Caco-2 (cell line): ENCODE measurements around the gene CAB39L. TPM values are rescaled to one million over a fixed set of nuclear protein-coding genes. Genes with fewer than 3 reads are reported as not detected.

Experiments used
- BruUV-seq: library from RNA; stranded (reverse); fragments of 400-500 nt; replicated peaks from 2 replicates; lab custom pipeline; 2021; lab: Mats Ljungman, UMichigan
- CTCF ChIA-PET: fragments of 300-600 bp; sonication (Branson Sonifier 250); formaldehyde crosslinking; loops from one replicate; lab custom pipeline; 2022; ENCODE audit warnings: antibody characterized with exemption; lab: Charles Lee
- POLR2A ChIA-PET: fragments of 300-600 bp; sonication (Branson Sonifier 250); formaldehyde crosslinking; loops from one replicate; lab custom pipeline; 2022; ENCODE audit warnings: antibody characterized with exemption; lab: Charles Lee
- DNase-seq, 2 experiments: peaks; one replicate each; pipeline versions ENCODE4 v3.0.0 to v3.0.0-alpha.2; 2020 to 2022
- H3K27me3 ChIP-seq: replicated peaks from 2 replicates; pipeline ENCODE4 v1.6.0; 2011; ENCODE audit warnings: low read length; ENCODE audit not compliant: control insufficient read depth, insufficient read depth
- H3K36me3 ChIP-seq: 2 replicates; pipeline ENCODE4 v1.5.1; 2011; ENCODE audit warnings: low read length; ENCODE audit not compliant: control insufficient read depth, insufficient read depth
- H3K4me1 ChIP-seq: fragments of 250-450 bp; sonication (Bioruptor Pico); 2 replicates; pipeline ENCODE4 v1.5.1; 2020; ENCODE audit warnings: mild to moderate bottlenecking
- H3K4me3 ChIP-seq: 2 replicates; pipeline ENCODE4 v1.5.1; 2011; ENCODE audit warnings: low read depth, mild to moderate bottlenecking, control low read depth, low read length
- H3K9me3 ChIP-seq: fragments of 250-450 bp; sonication (Bioruptor Pico); 2 replicates; pipeline ENCODE4 v1.5.1; 2020; ENCODE audit warnings: mild to moderate bottlenecking, moderate library complexity
- H3K27ac Mint-ChIP-seq: one replicate; pipeline ENCODE4 v1.8.0; 2022; ENCODE audit warnings: mixed read lengths; ENCODE audit not compliant: unreplicated experiment
- H3K27me3 Mint-ChIP-seq: one replicate; pipeline ENCODE4 v1.8.0; 2022; ENCODE audit warnings: mixed read lengths; ENCODE audit not compliant: insufficient read depth, unreplicated experiment
- H3K36me3 Mint-ChIP-seq: one replicate; pipeline ENCODE4 v1.8.0; 2022; ENCODE audit warnings: mild to moderate bottlenecking, mixed read lengths; ENCODE audit not compliant: insufficient read depth, unreplicated experiment
- H3K4me1 Mint-ChIP-seq: one replicate; pipeline ENCODE4 v1.8.0; 2022; ENCODE audit warnings: low read depth, mixed read lengths; ENCODE audit not compliant: unreplicated experiment
- H3K4me3 Mint-ChIP-seq: one replicate; pipeline ENCODE4 v1.8.0; 2022; ENCODE audit warnings: mild to moderate bottlenecking, moderate library complexity, mixed read lengths; ENCODE audit not compliant: unreplicated experiment
- H3K9me3 Mint-ChIP-seq: one replicate; pipeline ENCODE4 v1.8.0; 2022; ENCODE audit warnings: mixed read lengths; ENCODE audit not compliant: unreplicated experiment
- intact Hi-C: fragments of 100-400 bp; cut with micrococcal nuclease; formaldehyde crosslinking; loops from one replicate; pipeline ENCODE4 v1.10.0; 2022; ENCODE audit not compliant: unreplicated experiment
- total RNA-seq: library from RNA; stranded (reverse); gene quantifications from 2 replicates; pipeline ENCODE4 v1.2.3, GENCODE V29; 2022
- TF ChIP-seq, protein P1 (sequence below), 2 experiments: fragments of 200-600 bp in 1 of 2; IDR thresholded peaks; 1 replicate in 1 of 2; 2 replicates in 1 of 2; pipeline versions ENCODE4 v1.5.1 to v1.8.0; 2011 to 2022; ENCODE audit warnings: antibody characterized with exemption in 1 of 2, control low read depth in 1 of 2, inconsistent platforms in 1 of 2, low read depth in 1 of 2, low read length in 1 of 2, mild to moderate bottlenecking in 1 of 2, moderate library complexity in 1 of 2; ENCODE audit not compliant: insufficient read depth in 1 of 2, severe bottlenecking in 1 of 2, unreplicated experiment in 1 of 2

The CAB39L gene
- total RNA-seq, 1 experiment from 2014 or later: 40.6 TPM

DNA sequence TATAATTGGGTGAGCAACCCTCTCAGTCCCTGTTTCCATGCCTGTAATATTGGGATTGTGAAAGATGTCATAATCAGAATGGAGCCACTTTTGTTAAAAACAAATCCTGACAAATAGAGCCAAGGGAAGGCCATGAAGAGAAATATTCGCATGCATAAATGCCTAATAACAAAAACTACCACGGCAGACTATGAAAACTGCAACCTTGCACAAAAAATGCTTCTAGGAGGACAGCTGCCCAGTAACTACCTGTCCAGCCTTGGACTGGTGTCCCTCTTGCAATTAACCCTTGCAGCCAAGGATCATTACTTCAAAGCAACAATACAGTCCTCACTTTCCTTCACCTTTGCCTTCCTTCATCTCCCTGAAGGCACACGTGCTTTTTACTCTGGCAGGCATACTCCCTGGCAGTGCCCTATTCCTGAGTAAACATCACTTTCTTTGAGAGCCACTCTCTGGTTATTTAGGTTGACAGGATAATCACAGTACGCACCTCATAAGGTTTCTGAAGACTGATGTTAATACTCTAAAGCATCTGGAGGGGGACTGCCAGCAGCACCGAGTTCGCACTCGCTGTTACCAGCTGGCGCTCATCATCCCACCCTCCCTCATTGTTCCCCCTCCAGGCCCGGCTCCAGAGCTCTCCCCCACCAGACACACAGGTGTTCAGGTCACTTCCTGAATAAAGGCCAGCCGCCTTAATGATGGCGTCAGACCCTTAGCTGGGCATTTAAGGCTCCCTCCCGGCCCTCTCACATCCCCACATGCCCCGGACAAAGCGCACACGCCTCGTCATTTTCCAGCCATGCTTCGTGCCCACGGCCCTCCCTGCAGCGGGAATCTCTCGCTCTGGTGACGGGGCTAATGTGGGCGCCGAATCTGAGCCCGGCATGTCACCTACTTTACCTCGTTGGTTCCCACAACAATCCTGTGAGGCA lies 138.8 kb downstream of the CAB39L start:
- Histone ChIP-seq H3K4me3 (no peak overlapping the region), H3K27me3 (no peaks in the 10 kb centered on the region), H3K4me1 (peaks cover 43% of the 10 kb centered on the region), H3K36me3 (peaks cover 1% of the 10 kb centered on the region), H3K9me3 (no peaks in the 10 kb centered on the region)
- DNase-seq: no peak
- Mint-ChIP-seq H3K4me1 (peaks cover 48% of the 10 kb centered on the region), H3K4me3 (no peak overlapping the region), H3K36me3 (peaks cover 35% of the 10 kb centered on the region), H3K9me3 (no peaks in the 10 kb centered on the region), H3K27me3 (no peaks in the 10 kb centered on the region), H3K27ac (no peak overlapping the region)
- BruUV-seq: no TSS peak
- CTCF ChIA-PET: no interaction called here
- POLR2A ChIA-PET: no interaction called here
- intact Hi-C loops: loop anchor here (5.0 to 10.0 kb wide), 2 partner anchors 117 to 540 kb away; no protein-coding TSS in a partner anchor
- TF ChIP-seq, protein P1, sequence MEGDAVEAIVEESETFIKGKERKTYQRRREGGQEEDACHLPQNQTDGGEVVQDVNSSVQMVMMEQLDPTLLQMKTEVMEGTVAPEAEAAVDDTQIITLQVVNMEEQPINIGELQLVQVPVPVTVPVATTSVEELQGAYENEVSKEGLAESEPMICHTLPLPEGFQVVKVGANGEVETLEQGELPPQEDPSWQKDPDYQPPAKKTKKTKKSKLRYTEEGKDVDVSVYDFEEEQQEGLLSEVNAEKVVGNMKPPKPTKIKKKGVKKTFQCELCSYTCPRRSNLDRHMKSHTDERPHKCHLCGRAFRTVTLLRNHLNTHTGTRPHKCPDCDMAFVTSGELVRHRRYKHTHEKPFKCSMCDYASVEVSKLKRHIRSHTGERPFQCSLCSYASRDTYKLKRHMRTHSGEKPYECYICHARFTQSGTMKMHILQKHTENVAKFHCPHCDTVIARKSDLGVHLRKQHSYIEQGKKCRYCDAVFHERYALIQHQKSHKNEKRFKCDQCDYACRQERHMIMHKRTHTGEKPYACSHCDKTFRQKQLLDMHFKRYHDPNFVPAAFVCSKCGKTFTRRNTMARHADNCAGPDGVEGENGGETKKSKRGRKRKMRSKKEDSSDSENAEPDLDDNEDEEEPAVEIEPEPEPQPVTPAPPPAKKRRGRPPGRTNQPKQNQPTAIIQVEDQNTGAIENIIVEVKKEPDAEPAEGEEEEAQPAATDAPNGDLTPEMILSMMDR (IDR thresholded peaks at IDR 0.05; ENCODE audit: insufficient read depth in 1 of 2, low read depth in 1 of 2, low read length in 1 of 2, severe bottlenecking in 1 of 2, unreplicated experiment in 1 of 2): no peak

DNA sequence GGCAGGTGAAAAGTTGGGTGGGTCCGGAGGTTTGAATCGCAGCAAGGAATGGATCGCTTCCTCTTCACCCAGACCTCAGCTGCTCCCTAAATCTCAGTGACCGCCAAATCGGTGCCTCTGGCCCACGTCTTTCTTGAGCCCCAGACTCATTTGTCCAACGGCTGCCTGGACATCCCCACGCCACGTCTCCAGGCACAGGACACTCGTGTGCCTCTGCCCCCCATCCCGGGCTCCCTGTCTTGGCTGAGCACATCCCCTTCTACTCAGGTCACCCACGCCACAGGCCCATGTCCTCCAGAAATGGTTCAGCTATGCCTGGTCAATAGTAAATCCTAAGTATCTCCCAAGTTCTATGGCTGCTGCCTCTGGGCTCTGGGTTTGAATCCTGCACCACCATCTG lies 139.5 kb downstream of the CAB39L start:
- H3K9me3 ChIP-seq: no peaks in the 10 kb centered on the region
- H3K4me1 ChIP-seq: peaks cover 43% of the 10 kb centered on the region
- H3K36me3 ChIP-seq: peaks cover 1% of the 10 kb centered on the region
- intact Hi-C loops: loop anchor here (5.0 to 10.0 kb wide), 2 partner anchors 118 to 540 kb away; no protein-coding TSS in a partner anchor
- Mint-ChIP-seq H3K4me3 (no peak overlapping the region), H3K4me1 (peaks cover 48% of the 10 kb centered on the region), H3K36me3 (peaks cover 28% of the 10 kb centered on the region), H3K27me3 (no peaks in the 10 kb centered on the region), H3K9me3 (no peaks in the 10 kb centered on the region), H3K27ac (no peak overlapping the region)
- TF ChIP-seq, protein P1 (IDR thresholded peaks at IDR 0.05; ENCODE audit: insufficient read depth in 1 of 2, low read depth in 1 of 2, low read length in 1 of 2, severe bottlenecking in 1 of 2, unreplicated experiment in 1 of 2): no peak
- no peak for DNase-seq
- no peak overlapping the region for H3K4me3 ChIP-seq
- no TSS peak for BruUV-seq
- H3K27me3 ChIP-seq: no peaks in the 10 kb centered on the region
- ChIA-PET CTCF (no interaction called here), POLR2A (no interaction called here)

DNA sequence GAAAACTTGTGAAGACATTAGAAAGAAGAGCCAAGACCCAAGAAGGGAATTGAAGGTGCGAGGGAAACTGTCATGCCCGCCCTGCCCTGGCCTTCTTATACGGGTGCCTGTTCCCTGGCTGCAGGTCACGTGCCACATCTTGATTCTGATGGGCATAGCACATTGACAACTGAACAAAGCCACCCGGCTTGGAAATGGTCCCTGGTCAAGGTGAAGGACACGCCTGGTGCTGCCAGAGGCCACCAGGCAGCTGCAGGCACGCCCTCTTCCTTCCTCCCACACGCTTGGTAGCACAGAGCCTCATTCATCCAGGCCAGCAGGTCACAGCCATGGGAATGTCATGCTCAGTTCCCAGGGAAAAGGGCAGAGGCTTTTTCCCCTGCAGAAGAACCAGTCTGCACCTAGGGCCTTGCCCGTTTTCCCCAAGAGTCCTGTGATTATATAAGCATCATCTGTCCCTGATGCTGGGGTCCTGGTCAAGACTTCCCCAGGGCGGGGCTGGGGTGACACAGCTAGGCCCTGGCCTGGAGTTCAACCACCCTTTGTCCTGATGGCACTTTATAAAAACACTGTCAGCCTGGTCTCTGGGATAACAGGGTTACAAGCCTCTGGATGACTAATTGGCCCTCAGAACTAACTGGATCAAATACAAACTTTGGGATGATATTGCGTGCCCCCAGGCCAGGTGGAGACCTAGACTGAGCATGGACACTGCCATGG lies 140.2 kb downstream of the CAB39L start:
- H3K4me1 Mint-ChIP-seq: peaks cover 46% of the 10 kb centered on the region
- no TSS peak for BruUV-seq
- Histone ChIP-seq H3K4me3 (no peak overlapping the region), H3K36me3 (peaks cover 1% of the 10 kb centered on the region), H3K9me3 (no peaks in the 10 kb centered on the region), H3K27me3 (no peaks in the 10 kb centered on the region), H3K4me1 (peaks cover 40% of the 10 kb centered on the region)
- POLR2A ChIA-PET: no interaction called here
- peaks cover 21% of the 10 kb centered on the region for H3K36me3 Mint-ChIP-seq
- H3K9me3 Mint-ChIP-seq: no peaks in the 10 kb centered on the region
- no peak overlapping the region for H3K4me3 Mint-ChIP-seq
- H3K27ac Mint-ChIP-seq: no peak overlapping the region
- CTCF ChIA-PET: interaction anchor here (1.4 kb wide), 1 partner anchor 10 kb away, joined by 5 read pairs; no protein-coding TSS in a partner anchor
- DNase-seq: no peak
- TF ChIP-seq, protein P1 (IDR thresholded peaks at IDR 0.05; ENCODE audit: insufficient read depth in 1 of 2, low read depth in 1 of 2, low read length in 1 of 2, severe bottlenecking in 1 of 2, unreplicated experiment in 1 of 2): no peak
- intact Hi-C loops: loop anchor here (5.0 to 10.0 kb wide), 2 partner anchors 119 to 541 kb away; no protein-coding TSS in a partner anchor
- H3K27me3 Mint-ChIP-seq: no peaks in the 10 kb centered on the region
